HG02759 (cell line): ENCODE results near the gene NOL6.
"Not testable (repeated sequence)": the region's sequence is repeated elsewhere in the genome, so short reads cannot be mapped to it uniquely, and the experiment has no call there.

Experiments used
- ATAC-seq: cut with Tn5 transposase; IDR thresholded peaks from one replicate; pipeline ENCODE4 v1.9.1; 2021; ENCODE audit warnings: mild to moderate bottlenecking, moderate library complexity; ENCODE audit not compliant: unreplicated experiment

The NOL6 gene, protein sequence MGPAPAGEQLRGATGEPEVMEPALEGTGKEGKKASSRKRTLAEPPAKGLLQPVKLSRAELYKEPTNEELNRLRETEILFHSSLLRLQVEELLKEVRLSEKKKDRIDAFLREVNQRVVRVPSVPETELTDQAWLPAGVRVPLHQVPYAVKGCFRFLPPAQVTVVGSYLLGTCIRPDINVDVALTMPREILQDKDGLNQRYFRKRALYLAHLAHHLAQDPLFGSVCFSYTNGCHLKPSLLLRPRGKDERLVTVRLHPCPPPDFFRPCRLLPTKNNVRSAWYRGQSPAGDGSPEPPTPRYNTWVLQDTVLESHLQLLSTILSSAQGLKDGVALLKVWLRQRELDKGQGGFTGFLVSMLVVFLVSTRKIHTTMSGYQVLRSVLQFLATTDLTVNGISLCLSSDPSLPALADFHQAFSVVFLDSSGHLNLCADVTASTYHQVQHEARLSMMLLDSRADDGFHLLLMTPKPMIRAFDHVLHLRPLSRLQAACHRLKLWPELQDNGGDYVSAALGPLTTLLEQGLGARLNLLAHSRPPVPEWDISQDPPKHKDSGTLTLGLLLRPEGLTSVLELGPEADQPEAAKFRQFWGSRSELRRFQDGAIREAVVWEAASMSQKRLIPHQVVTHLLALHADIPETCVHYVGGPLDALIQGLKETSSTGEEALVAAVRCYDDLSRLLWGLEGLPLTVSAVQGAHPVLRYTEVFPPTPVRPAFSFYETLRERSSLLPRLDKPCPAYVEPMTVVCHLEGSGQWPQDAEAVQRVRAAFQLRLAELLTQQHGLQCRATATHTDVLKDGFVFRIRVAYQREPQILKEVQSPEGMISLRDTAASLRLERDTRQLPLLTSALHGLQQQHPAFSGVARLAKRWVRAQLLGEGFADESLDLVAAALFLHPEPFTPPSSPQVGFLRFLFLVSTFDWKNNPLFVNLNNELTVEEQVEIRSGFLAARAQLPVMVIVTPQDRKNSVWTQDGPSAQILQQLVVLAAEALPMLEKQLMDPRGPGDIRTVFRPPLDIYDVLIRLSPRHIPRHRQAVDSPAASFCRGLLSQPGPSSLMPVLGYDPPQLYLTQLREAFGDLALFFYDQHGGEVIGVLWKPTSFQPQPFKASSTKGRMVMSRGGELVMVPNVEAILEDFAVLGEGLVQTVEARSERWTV

DNA sequence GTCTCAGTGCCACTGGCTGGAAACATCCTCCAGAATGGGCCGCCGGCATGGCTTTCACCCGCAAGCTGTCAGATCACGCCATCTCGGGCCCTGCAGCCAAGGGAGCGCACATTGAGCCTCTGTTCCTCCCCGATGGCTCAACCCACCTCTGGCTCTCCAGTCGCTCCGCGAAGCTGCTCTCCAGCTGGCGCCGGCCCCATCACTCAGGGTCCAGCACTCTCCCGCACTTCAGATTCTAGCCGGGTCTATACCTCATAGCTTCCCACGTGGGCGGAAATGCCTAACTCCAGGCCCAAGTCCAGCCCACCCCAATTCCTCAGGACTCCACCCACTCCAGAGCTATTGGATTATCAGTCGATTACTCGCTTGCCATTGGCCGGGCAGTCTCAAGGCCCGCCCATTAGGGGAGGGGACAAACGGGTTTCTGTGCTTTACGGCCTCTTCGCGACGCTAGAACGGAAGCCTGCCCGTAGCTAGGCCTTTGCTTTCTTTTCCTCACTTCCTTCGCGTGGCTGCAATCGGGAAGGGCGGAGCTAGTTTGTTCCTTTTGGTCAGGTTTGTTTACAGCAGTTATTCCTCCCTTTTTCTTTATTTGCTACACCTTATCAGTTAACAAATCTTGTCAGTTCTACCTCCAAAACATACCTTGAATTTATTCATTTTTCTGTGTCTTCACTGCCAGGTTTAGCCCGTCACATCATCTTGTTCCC is at the start of gene NOL6:
Gene NOL6, minus strand, starts transcription at position 282 of the 710 bp plus-strand sequence. Its CDS starts 82 bp downstream, at position 200.
- peak; percentile 99 for ATAC-seq

DNA sequence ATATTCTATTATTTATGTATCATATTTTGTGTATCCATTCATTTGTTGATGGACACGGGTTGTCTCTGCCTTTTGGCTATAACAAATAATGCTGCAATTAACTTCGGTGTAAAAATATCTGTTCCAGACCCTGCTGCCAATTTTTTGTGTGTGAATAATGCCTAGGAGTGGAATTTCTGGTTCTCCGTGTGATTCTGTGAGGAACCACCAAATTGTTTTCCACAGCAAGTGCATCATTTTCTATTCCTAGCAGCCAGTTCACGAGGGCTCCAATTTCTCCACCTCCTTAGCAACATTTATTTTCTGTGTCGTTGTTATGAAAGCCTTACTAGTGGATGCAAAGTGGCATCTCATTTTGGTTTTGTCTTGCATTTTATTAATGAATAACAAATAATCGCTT is 48.1 kb upstream of the NOL6 start:
- ATAC-seq, result not testable (repeated sequence)

DNA sequence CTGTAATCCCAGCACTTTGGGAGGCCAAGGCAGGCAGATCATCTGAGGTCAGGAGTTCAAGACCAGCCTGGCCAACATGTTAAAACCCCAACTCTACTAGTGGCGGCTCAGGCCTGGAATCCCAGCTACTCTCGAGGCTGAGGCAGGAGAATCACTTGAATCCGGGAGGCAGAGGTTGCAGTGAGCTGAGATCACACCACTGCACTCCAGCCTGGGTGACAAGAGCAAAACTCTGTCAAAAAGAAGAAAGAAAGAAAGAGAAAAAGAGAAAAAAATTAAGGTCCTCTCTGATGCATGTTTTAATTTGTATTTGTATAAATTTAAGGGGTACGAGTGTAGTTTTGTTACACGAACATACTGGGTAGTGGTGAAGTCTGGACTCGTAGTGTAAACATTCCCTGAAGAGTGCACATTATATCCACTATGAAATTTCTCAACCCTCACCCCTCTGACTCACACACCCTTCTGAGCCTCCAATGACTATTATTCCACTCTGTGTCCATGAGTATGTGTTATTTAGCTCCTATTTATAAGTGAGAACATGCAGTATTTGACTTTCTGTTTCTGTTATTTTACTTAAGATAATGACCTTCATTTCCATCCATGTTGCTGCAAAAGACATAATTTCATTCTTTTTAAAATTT is 44.3 kb upstream of the NOL6 start:
- not testable (repeated sequence) for ATAC-seq

DNA sequence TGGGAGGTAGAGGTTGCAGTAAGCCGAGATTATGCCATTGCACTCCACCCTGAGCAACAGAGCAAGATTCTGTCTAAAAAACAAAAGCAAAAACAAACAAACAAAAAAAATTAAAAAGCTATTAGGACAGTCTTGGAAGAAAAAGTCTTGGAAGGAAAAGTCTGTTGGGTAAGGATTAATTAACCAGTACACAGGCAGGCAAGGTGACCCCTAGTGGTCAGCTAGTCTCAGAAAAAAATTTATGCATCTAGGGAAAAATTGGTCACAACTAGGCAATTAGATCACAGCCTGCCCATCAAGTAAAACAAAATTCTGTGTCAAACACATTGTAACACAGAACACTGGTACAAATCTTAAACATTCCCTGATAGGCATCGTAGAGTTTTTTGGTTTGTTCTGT is 43.6 kb upstream of the NOL6 start:
- ATAC-seq, result no peak

DNA sequence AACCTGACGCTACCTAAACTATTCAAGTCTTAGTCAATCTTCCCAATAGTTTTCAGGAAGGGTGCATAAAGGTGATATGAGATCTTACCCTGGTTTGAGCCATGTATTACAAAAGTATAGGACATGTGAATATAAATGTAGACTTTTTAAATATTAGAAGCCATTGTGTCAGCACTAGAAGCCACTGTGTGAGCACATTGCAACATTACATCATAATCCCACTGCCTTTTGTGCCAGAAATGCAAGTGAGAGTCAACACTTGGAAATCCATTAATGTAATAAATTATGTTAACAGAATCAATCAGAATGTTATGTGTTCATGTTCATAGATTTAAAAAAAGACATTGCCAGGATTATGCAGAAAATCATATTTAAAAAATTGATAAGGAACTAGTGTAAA is 42.7 kb upstream of the NOL6 start:
- ATAC-seq, result not testable (repeated sequence)

DNA sequence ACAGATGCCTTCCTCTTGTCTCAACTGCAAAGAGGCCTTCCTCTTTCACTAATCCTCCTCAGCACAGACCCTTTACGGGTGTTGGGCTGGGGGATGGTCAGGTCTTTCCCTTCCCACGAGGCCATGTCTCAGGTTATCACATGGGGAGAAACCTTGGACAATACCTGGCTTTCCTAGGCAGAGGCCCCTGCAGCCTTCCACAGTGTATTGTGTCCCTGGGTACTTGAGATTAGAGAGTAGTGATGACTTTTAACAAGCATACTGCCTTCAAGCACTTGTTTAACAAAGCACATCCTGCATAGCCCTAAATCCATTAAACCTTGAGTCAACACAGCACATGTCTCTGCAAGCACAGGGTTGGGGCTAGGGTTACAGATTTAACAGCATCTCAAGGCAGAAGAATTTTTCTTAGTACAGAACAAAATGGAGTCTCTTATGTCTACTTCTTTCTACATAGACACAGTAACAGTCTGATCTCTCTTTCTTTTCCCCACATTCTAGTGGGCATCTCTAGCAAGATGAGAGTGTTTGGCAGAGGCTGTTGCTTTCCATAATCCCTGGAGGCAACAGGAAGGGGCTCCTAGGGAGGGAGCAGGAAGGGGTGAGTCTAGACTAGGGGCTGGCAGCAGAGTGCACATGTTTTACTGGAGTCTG is 41.7 kb upstream of the NOL6 start:
- not testable (repeated sequence) for ATAC-seq

DNA sequence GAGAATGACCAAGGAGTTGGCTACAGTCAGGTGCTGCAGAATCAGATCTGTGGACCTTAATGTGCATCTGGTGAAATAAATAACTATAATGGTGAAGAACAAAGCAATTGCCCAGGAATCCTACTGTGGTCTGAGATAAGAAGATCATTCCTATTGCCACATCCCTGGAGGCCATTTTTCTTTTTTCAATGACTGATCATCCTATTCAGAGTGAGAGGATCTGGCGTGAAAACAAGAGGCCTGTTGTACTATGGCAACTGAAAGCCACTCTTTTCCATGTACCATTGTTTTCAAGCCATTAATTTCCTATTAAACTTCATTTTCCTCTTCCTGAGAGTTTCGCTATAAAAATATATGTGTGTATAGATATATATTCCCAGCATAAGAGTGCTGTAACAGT is 38.8 kb upstream of the NOL6 start:
- ATAC-seq, result not testable (repeated sequence)

DNA sequence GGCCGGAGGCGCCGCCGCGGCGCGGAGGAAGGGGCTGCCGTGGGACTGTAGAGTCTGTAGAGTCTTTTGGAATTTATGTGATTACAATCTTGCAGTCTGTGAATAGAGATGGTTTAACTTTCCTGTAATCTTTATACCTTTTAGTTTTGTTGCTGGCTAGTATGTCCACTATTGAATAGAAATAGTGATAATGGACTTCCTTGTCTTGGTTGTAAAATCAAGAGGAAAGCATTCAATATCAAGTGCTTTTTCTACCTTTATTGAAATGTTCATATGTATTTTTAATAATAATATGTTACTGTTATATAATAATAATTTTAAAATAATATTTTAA is 37.4 kb upstream of the NOL6 start:
- ATAC-seq, result not testable (repeated sequence)

DNA sequence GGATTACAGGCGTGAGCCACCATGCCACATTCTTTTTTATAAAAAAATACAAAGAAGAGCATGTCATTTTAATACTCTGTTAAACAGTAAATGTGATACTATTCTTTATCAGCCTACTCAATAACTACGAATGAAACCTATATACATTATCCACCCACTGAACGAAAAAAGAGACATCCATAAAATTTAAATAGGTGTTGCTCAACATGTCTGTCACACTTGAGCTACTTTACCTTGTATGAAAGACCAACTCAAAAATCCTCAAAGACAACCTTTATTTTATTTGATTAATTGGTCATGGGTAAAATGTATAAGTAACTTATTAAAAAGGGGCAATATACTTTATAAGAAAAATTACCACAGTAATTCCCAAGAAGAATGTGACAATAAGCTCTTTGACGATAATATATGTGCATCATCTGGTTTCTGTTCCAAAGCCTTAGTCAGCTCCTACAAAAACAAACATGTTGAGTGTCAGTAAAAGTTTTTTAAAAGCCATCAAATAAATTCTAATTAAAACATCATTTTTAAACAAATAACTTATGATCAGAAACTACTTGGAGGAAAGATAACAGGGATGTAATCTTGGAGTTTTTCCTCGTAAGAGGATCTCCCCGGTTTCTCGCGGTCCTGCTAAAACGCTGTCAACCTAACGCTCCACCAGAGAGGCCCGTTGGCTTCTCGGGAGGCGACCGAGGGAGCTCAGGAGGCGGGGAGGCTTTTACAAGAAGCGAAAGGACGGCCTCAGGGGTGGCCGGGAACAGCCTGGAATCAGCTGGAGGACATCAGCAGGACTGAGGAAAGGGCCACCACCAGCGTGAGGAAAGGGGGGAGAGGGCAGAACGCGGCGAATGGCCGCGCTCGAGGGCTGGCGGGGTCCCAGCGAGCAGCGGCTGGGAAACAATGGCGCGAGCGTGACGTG is 36.8 kb upstream of the NOL6 start:
- peak; percentile 64 for ATAC-seq

DNA sequence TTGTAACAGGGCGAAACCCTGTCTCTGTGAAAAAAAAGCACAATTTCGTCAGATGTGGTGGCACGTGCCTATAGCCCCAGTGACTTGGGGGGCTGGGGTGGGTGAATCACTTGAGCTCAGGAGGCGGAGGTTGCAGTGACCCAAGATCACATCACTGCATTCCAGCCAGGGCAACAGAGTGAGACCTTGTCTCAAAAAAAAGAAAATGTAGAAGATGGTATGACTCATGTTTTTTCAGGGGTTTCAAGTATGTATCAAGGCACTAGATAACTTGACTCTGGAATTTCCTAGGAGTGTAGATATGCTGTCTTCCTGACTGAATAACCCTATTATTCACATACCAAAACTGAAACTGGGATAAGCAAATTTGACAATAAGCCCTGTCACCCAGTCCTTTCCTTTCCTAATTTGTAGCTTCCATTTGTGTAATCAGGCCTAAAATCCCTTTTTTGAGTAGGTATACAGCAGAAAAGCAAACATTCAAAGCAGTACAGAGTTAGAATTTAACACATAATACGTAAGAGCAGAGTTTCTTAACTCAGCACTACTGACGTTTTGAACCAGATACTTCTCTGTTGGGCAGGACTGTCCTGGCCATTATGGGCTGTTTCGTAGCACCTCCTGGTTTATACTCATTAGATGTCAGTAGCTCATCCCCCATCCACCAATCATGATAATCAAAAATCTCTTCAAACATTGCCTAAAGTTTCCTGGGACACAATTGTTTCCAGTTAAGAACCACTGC is 33.1 kb upstream of the NOL6 start:
- ATAC-seq, result no peak

DNA sequence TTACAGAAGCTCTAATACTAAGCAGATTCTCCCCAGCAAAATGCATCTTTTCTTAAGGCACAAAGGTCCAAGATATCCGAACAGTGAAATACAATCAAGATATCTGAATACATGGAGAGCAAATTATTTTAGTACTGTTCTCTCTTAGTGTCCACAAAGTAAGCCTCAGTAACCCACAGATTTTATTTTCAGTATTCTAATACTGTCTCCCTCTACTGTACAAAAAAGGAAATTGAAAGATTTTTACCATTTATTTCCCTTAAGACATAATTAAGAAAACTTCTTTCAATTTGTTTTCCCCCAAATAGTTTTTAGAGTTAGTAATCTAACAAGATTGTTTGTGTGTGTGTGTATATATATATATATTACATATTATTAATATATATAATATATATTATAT is 24.7 kb upstream of the NOL6 start:
- ATAC-seq, result no peak

DNA sequence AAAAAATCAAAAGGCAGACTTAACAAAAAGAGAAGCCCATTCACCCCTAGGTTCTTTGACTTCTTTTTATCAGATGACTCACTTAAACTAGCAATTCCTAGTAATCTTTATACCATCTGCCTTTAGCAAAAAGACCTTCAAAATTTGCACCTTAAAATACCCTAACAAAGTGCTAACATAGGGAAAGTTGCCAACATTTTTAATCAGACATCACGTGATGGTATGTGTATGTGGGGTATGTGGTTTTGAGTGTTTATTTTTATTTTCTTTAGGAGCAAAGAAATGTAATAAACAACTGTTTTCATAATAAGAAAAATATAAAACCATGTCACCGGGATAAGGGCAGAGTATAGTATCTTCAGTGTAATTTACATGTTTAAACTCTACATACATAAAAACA is 20.1 kb upstream of the NOL6 start:
- ATAC-seq, result not testable (repeated sequence)

DNA sequence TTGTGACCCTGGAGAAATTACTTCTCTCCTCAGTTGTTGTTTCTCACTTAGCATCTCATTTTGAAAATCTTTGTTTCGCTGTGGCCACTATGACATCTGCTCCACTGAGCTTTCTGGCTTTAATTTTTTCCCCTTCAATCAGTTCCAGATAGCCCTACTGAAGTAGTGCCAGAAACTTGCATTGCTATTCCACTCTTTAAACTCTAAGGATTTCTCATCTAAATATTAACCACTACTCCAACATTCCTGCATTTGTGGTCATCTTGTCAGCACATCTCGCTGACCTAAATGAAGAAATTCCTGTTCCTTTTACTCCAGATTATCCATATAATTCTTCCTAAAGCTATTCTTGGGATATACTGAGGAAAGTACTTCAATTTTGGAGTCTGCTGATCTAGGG is 15.3 kb upstream of the NOL6 start:
- ATAC-seq, result no peak

DNA sequence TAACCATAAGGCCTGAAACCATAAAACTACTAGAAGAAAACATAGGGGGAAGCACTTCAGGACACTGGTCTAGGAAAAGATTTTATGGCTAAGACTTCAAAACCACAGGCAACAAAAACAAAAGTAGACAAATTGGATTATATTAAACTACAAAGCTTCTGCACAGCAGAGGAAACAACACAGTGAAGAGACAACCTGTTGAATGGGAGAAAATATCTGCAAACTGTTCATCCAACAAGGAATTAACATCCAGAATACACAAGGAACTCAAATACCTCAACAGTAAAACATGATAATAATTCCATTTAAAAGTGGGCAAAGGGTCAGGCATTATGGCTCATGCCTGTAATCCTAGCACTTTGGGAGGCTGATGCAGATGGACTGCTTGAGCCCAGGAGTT is 11.6 kb upstream of the NOL6 start:
- not testable (repeated sequence) for ATAC-seq

DNA sequence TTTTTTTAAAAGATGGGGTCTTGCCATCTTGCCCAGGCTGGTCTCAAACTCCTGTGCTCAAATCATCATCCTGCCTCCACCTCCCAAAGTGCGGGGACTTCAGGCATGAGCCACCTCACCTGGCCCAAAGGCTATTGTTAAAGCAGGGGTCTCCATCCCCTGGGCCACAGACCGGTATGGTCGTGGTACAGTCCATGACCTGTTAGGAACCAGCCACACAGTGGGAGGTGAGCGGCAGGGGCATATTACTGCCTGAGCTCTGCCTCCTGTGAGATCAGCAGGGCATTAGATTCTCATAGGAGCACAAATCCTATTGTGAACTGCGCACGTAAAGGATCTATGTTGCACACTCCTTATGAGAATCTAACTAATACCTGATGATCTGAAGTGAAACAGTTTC is 7.3 kb upstream of the NOL6 start:
- ATAC-seq, result no peak

DNA sequence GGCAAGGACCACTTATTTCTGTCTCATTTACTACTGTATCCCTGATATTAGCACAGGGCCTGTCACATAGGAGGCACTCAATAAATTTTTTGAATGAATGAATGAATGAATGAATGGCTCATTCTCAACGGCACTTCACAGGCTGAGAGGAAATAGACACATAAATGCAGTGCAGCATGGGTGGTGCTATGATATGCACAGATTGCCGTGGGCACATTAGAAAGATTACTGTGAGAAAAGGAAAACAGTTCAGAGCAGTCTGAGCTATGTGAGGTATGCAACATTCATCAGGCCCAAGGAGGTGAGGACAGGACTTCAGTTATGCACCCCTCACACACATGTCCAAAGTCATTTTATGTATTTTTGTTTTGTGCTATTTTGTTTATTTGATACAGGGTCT is 6.4 kb upstream of the NOL6 start:
- no peak for ATAC-seq

DNA sequence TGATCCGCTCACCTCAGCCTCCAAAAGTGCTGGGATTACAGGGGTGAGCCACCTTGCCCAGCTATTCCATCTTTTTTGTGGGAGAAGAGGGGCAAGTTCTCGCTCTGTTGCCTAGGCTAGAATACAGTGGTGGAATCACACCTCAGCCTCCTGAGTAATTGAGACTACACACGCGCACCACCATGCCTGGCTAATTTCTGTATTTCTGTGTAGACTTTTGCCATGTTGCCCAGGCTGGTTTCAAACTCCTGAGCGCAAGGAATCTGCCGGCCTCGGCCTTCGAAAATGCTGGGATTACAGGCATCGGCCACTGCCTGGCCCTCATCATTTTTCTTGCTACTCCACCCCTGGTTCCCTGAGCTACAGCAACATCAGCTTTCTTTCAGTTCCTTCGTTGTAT is 2.8 kb upstream of the NOL6 start:
- no peak for ATAC-seq

DNA sequence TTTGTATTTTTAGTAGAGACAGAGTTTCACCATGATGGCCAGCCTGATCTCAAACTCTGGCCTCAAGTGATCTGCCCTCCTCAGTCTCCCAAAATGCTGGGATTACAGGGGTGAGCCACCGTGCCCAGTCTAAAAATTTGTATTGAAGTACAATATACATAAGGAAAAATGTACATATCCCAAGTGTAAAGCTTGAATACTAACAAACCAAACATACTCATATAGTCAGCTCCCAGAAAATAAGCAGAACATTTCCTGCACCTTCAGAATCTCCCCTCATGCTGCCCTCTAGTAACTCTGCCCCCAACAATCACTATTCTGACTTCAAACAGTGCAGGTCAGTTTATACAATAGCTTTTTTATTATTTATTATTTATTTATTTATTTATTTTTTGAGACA is 1.6 kb upstream of the NOL6 start:
- ATAC-seq, result no peak
